T47D (cell line): ENCODE data around the gene ZNF398.

ENCODE experiments used
- DNase-seq, 2 experiments: peaks; one replicate each; pipeline versions ENCODE4 v3.0.0 to v3.0.0-alpha.2; 2011 to 2012; ENCODE audit warnings: low read depth in 1 of 2, low spot score in 1 of 2
- JUND ChIP-seq: IDR thresholded peaks from 2 replicates; pipeline ENCODE4 v1.6.1; 2012; ENCODE audit warnings: low read depth
- in situ Hi-C: cut with HindIII; loops from 2 replicates; pipeline ENCODE4 v1.10.0; 2016; ENCODE audit warnings: low sequenced_read_pairs, low pct_unique_long_range_greater_than_20kb

Gene ZNF398

GRCh38 chr7:149161241-149161848 lies 14.1 kb downstream of the ZNF398 start:
- in situ Hi-C loops: no loop called here
- DNase-seq: no peak
- TF ChIP-seq JUND: no peak

- in situ Hi-C loops: no loop called here
- no peak for TF ChIP-seq JUND
- no peak for DNase-seq
Measured at GRCh38 chr7:149166142-149166541, 18.9 kb downstream of the ZNF398 start.

- TF ChIP-seq JUND: no peak
- in situ Hi-C loops: no loop called here
- no peak for DNase-seq
Measured at GRCh38 chr7:149166630-149167352, 19.5 kb downstream of the ZNF398 start.

- TF ChIP-seq JUND: no peak
- no peak for DNase-seq
- in situ Hi-C loops: no loop called here
Measured at GRCh38 chr7:149171892-149172533, 24.8 kb downstream of the ZNF398 start.

GRCh38 chr7:149172534-149172920 lies 25.3 kb downstream of the ZNF398 start:
- in situ Hi-C loops: no loop called here
- TF ChIP-seq JUND: no peak
- no peak for DNase-seq

GRCh38 chr7:149175150-149175549 lies 27.9 kb downstream of the ZNF398 start:
- TF ChIP-seq JUND: no peak
- in situ Hi-C loops: no loop called here
- no peak for DNase-seq

- no peak for DNase-seq
- TF ChIP-seq JUND: no peak
- in situ Hi-C loops: no loop called here
Measured at GRCh38 chr7:149179241-149179640, 32.0 kb downstream of the ZNF398 start.

- TF ChIP-seq JUND: no peak
- in situ Hi-C loops: no loop called here
Measured at GRCh38 chr7:149180722-149181449, 33.6 kb downstream of the ZNF398 start.

GRCh38 chr7:149181450-149181790 lies 34.2 kb downstream of the ZNF398 start:
- TF ChIP-seq JUND: no peak
- in situ Hi-C loops: no loop called here
- DNase-seq: no peak

More at GRCh38 chr7:149180722-149181449, 33.6 kb downstream of the ZNF398 start:
- DNase-seq: no peak

GRCh38 chr7:149184274-149184673 lies 37.0 kb downstream of the ZNF398 start:
- in situ Hi-C loops: no loop called here
- TF ChIP-seq JUND: no peak

GRCh38 chr7:149188213-149188612 lies 41.0 kb downstream of the ZNF398 start:
- no peak for TF ChIP-seq JUND
- no peak for DNase-seq
- in situ Hi-C loops: no loop called here

More at GRCh38 chr7:149184274-149184673, 37.0 kb downstream of the ZNF398 start:
- no peak for DNase-seq

GRCh38 chr7:149188637-149189259 lies 41.5 kb downstream of the ZNF398 start:
- in situ Hi-C loops: no loop called here
- TF ChIP-seq JUND: no peak
- DNase-seq: no peak

GRCh38 chr7:149191851-149192250 lies 44.6 kb downstream of the ZNF398 start:
- no peak for DNase-seq
- in situ Hi-C loops: no loop called here
- TF ChIP-seq JUND: no peak
